Hematopoietic multipotent progenitor cell treated with erythropoietin and hydrocortisone succinate and interleukin-3 and kit ligand, for 4 days (in vitro differentiated cells): ENCODE measurements around the gene TMEM181.
"Not testable (repeated sequence)": the region's sequence is repeated elsewhere in the genome, so short reads cannot be mapped to it uniquely, and the experiment has no call there.

Experiments used
- DNase-seq: peaks from one replicate; pipeline ENCODE4 v3.0.0-alpha.2; 2015

Gene TMEM181

DNA sequence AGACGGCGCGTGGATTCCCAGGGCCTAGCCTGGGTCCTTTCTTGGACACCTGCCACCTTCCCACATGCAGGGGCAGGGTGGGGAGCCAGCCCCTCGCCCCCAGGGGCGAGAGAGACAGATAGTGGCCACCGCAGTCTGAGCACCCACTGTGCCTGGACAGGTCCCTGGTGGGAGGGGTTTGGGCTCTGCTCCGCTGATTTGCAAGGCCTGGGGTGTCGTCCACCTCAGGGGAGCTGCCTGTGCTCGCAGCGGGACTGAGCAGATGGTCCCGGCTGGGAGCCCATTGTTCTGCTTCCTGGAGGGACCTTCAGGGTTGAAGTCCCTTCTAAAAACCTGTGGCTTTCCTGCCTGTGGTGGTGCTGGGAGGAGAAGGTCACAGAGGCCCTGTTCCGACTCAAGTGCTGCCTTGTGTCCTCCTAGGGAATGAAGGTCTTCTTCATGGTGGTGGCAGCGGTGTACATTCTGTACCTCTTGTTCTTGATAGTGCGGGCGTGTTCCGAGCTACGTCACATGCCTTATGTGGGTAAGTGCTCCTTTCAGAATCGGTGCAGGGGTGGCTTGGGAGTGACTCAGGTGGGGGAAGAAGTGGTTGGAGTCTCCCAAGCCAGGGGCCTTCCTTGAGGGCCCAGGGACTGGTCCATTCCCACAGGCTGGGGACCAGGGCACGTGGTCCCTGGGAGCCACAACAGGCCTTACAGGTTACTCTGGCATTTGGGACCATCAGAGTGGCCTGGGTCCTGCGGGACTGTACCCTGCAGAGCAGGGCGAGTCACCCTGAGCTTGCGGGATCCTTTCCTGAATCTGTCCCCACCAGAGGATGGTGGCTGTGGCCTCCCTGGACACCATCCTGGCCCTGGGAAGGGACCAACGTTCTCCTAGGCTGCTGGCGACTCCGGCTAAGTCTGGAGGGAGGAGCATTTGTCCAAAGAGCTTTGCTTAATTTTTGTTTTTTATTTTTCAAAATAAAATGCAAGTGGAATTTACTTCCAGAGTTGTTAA, 65.1 kb downstream of the TMEM181 start:
- no peak for DNase-seq

DNA sequence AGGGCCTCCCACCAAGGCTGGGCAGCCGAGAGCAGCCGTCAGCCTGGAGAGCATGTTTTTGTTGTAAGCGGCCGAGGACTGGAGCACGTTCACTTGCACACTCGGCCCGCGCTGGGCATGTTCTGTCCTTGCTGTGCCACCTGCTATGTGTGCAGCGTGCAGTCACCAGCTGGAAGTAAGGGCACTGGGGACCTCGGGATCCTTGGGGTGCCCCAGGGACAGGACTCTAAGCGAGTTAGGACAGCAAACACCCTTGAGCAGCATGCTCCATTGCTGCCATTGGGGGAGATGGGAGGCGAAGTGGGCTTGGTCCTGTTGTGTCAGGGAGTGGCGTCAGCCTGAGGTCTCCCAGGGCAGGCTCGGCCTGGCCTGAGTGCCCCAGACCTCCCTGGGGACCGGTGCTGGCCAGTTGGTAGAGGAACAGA, 66.0 kb downstream of the TMEM181 start:
- no peak for DNase-seq

DNA sequence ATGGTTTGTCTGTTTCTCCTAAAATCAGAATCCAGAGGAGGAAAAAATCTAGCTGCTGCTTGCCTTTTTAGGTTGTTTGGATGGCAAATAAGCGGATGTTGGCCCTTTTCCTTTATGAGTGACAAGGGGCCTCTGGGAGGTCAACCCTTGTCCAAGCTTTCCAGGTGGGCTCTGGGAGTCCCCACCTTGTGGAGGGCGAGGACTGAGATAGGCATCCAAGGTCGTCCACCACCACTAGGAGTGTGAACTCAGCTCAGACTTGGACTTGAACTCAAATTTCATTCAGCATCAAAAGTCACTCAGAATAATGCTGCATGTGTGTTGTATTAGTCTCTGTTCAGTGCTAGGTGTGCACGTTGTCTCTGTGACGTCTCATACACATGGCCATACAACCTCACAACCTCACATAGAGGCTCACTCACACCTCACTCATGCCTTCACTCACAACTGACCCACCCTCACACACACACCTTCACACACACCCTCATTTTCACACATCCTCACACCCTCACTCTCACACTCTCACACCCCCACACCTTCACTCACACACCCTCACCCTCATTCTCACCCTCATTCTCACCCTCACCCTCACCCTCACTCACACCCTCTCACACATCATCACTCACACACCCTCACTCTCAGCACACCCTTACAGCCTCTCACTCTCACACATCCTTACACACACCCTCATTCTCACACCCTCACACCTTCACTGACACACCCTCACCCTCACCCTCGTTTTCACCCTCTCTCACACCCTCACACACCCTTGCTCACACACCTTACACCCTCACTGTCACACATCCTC, 66.7 kb downstream of the TMEM181 start:
- no peak for DNase-seq

DNA sequence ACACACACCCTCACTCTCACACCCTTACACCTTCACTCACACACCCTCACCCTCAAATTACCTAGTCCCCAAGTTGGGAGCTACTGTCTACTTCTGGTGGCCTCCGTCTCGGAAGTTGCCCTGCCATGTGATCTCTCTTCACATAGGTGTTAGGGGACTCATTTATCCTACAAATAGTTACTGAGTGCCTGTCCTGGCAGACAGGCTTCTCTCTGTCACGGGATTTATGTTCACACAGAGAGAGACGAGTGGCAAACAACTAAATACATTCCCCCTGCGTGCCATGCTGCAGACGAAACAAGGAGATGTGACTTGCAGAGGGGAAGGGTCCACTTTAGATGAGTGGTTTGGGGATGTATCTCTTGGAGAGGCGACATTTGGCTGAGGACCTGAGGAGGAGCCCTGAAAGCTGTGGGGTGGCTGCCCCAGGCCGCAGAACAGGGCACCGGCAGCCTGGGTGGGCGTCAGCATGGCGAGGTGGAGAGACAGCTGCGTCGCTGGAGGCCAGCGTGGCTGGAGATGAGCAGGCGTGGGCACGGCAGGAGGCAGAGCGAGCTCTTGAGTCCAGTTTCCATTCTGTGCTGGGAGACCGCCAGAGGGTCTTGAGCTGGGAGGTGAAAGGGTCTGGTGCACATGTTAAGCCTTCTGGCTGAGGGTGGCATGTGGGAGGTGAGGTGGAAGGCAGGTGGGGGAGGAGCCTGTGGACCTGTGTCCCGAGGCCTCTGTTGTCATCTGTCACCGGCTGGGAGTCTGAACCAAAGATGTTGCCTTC, 67.5 kb downstream of the TMEM181 start:
- DNase-seq = no peak

DNA sequence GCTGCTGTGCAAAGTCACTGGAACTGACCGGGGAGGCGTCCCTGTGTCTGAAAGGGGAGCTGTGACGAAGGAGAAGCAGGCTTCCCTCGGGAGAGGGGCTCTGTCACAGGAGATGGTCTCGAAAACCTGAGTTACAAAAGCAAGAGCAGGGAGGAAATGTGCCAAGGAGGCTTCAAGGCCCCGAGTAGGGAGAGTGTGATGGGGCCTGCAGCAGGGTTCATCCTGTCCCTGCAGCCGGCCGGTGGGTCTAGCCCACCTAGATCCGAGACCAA, 68.0 kb downstream of the TMEM181 start:
- DNase-seq = no peak

DNA sequence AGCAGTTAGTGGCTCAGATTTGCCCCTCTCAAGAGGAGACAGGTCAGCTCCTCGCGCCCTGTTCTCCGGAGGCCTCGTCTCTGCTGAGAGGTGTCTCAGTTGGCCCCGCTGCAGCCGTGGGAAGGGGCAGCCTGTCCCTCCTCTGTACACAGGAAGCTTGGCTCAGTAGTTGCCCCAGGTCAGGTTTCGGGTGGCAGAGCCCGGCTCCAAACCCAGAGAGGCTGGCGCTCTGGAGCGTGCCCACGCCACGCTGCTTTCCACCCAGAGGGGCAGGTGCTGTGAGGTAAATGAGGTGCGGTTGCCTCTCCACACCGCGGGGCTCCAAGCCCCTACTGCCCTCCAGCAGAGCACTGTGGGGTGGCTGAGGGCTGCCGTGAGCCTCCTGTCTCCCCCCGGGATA, 68.7 kb downstream of the TMEM181 start:
- no peak for DNase-seq

DNA sequence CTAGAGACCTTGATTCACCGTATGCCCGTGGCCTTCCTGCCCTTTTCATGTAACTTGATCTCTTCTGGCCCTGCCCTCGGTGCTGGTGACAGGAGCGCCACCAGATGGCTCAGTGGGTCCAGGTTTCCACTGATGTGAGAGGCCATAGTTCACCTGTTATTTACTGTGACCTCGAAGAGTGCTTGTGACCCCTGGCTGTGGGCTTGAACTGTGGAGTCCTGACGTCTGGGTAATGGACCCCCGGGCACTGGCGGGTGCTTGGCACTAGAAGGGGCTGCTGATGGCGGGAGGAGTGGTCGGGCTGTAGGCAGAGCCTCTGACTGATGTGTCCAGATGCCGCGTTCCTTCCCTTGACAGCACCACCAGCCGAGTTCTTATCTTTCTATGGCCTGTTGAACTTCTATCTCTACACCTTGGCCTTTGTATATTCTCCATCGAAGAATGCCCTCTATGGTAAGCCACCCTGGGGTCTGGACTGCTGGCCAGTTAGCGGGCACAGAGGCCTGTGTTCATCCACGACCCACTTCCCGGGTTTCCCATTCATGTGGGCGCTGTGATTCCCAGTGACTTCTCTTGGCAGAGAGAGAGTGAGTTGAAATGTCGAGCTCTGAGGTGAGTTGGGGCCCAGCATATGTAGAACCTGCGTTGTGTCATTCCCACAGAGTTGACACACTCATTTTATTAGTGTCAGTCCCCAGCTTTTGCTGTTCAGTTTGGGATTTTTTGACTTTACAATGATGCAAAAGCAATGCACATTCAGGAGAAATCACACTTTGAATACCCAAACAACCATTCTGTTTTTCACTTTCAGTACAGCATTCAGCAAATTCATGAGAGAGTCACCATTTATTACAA, 69.7 kb downstream of the TMEM181 start:
- no peak for DNase-seq

DNA sequence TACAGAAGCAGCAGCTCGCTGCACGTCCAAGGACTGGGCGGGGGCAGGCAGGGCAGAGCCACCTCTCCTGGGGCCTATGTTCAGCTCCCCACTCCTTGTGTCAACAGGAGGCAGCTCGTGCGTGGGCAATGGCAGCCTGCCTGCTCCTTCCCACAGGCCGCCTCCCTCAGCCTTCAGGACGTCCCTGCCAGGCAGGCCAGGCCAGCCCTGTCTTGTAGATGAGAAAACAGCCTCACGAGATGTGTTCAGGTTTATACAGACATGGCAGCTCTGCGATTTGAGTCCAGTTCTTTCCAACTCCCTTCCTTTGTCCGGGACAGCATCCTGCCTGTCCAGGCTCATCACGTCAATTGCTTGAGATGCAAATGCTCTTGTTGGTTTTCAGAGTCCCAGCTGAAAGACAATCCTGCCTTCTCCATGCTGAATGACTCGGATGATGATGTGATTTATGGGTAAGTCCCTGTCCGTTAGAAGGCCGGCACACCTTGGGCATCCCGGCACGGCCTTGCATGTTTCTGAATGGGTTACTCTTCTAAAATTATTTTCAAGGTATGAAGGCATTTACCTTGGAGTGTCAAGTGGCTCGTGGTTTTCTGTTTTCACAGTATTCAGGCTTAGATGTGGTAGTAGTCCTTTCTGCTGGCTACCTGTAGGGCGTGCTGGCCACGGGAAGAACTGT, 71.2 kb downstream of the TMEM181 start:
- DNase-seq = no peak

GRCh38 chr6:158631678-158632537, 72.0 kb downstream of the TMEM181 start:
- peak; percentile 61 for DNase-seq

GRCh38 chr6:158632538-158633119, 72.7 kb downstream of the TMEM181 start:
- DNase-seq = not testable (repeated sequence)

- DNase-seq = no peak
Observed at GRCh38 chr6:158633127-158633526, 73.2 kb downstream of the TMEM181 start.

DNA sequence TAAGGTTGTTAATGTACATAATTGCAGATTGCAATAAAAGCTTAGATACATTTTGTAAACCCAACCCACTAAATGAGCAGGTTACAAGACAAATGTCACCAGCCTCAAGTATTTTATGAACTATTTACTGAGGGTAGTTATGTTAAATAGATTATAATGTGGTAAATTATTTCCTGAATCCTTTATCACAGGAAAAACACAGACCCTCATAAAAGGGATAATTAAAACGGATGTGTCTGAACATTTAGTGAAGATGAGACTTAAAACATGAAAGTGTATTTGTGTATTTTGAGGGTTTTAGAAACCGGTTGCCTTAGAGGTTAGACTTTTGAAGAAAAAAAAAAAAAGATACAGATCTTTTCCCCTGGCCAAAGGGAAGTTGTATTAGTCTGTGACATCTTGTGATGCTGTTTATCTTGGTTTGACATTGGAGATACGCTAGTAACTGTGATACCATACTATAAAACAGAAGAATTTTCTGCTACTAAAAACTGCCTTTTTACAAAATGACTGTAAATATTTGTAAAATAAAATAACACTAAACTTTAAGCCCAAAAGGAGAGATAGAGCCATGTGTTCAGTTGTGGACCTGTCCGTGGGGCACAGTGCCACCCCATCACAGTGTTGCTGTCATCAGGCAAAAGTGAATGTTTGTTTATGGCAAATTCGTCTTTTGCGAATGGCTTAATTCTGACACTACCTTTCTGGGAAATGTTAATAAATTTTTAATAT, 75.0 kb downstream of the TMEM181 start:
- DNase-seq = peak; percentile 56

DNA sequence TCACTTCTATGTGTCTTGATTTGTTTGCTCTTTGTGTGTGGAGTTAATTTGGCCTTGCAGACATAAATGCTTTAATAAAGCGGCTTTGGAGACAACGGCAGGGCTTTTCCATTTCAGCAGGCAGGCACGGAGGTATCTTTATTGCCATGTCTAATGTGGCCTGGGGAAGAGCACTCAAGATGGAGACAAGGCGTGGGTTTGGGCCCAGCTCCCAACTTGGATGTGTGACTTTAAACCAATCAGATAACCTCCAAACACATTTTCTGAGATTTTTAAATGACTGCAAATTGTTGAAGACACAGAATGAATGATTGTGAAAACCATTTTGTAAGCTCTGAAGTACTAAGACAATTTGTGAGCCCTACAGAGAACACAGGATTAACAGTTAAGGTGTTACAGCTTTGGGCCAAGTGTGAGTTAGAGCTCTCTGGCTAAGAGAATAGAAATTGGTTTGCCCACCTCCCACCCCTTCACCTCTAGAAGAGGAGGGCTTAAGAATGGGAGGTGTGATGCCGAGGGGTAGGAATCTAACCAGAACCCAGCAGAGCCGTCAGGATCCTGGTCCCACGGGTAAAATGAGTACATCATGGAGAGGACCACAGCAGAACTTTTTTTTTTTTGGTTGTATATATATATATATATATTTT, 75.7 kb downstream of the TMEM181 start:
- no peak for DNase-seq

DNA sequence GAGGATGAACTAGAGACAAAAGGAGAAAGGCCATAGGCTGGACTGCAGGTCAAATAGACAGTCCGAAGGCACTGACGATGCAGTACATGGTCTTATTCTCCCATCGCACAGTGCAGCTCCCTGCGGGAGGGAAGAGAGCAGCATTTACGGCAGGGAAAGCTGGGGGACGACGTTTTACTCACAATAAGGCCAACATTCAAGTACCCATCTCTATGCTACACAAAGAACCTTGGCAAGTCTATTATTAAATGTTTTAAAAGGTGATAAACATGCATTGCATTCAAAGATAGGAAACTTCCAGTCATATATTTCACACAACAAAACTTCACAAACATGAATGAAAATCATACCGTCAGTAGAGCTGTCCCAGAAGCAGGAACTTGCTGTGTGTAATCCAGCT, 76.9 kb downstream of the TMEM181 start:
- DNase-seq = no peak

GRCh38 chr6:158638324-158638854, 78.5 kb downstream of the TMEM181 start:
- DNase-seq = no peak

DNA sequence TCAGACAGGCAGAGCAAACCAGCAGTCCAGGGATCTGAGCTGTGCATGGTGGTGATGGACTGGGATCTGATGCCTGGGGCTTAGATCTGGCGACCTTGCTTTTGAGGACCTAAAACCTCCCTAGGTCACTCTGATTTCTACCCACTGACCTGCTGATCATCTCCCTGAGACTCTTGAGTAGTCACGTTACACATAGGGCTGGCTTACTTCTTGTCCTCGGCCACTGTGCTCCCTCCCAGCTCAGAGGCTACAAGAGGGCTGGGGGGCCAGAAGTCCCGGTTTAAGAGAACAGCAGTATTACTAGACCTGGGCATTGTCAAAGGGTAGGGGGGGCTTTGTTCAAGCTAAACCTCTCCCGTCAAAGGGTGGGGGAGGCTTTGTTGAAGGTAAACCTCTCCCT, 79.2 kb downstream of the TMEM181 start:
- DNase-seq = no peak

DNA sequence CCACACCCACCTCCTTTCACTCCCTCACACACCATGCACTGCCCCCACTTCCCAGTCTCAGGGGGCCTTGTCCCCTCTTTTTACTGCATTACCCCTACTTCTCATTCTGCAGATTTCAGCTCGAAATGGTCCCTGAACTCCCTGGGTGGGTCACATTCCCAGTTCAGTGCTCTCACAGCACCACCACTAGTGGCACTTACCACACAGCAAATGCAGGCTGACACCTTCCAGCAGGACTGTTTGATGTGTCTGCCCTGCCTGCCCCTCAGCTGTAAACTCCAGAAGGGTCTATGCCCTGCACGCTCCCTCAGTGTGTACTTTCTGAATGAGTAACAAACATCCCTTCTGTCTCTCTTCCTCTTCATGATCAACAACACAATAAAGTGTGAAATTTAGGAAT, 80.6 kb downstream of the TMEM181 start:
- DNase-seq = no peak

DNA sequence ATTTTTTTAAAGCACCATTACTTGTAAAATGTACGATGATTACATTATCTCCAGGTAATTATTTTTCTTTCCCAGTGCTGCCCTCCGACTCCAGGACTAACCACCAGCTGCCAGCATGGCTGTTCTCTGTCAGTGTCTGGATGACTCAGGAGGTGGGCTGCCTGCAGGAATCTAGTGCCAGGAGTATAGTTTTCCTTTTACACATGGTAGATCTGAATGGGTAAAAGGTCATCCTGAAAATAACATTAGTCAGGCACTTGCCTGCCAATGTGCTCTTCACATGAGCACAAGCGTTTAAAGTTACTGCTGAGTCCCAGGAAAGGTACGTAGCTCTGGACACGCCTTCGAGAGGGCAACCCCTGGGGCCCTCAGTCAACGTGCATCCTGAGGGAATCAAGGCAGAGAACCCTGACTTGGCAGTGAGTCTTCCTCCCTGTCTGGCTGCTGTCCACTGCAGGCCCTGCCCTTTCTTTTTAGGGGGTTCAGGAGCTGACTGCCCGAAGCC, 82.3 kb downstream of the TMEM181 start:
- no peak for DNase-seq

GRCh38 chr6:158643836-158644230, 83.9 kb downstream of the TMEM181 start:
- DNase-seq = peak; percentile 35
